ENCODE results near the gene CTRL. TPM values are rescaled to one million over a fixed set of nuclear protein-coding genes. Genes with fewer than 3 reads are reported as not detected.
"Not testable (repeated sequence)": the region's sequence is repeated elsewhere in the genome, so short reads cannot be mapped to it uniquely, and the experiment has no call there.

CTRL gene
- total RNA-seq, 1 donor from 2014 or later: 0.48 TPM

DNA sequence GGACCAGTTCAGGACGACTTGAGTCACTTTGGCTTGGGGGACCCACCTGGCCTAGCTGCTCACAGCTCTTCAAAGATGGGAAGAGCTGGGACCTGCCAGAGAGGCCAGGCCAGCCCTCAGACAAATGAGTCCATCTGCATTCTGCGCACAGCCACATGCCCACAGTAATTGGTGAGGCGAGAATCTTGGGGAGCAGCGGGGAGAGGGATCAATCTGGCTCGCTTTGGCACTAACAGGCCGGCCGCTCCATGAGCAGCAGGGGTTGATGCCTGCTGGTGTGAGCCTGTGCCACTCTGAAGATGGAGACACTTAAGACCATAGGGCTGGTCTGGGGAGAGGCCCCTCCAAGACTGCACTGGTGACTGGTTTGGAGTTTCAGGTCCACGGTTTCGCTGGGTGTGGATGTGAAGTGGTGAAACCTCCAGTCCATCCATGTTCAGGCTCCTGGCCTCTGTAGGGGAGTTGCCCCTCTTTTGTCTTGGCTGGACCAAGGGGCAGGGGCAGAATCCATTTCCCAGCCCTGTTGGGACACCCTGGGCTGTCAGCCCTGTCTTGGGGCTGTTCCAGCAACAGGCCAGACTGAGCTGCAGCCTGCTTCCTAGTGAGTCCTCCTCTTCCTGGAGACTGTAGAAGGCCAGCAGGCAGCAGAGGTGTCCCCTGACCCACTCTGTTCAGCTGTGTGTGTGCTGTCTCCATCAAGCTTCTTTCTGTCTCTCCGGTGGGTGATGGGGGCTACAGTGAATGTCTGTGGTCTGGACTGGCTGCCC lies 7.3 kb downstream of the CTRL start:
- DNase-seq (ENCODE audit: low spot score): no peak

DNA sequence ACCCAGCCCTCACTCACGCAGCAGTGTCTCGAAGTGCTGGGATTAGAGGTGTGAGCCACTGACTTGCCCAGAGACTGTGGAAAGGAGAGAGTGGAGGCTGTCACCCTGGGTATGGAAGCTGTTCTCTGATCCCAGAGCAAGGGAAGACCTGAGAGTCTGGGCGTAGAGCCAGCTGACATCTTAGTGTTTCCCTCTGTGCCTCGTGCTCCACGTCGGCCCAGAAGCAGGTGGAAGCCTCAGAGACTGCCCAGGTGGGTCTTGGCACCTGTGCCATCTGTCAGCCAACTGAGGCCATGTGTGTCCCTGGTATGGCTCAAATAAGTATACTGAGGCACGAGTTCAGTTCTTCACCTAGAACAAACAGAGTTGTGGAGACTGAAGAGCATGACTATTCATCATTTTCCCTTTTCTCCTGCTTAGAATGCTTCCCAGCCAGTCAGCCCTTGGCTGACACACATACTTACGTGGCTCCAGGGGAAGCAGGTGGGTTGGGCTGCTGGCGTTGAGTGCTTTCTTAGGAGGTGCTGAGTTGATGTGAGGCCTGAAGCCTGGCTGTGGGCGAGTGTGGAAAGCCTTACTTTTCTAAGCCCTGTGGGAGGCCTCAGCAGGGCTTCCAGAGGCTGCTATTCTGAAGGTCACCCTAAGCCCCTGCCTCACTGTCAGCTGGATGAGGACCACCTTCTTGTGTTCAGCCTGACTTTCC lies 8.1 kb downstream of the CTRL start:
- no peak for DNase-seq (ENCODE audit: low spot score)

DNA sequence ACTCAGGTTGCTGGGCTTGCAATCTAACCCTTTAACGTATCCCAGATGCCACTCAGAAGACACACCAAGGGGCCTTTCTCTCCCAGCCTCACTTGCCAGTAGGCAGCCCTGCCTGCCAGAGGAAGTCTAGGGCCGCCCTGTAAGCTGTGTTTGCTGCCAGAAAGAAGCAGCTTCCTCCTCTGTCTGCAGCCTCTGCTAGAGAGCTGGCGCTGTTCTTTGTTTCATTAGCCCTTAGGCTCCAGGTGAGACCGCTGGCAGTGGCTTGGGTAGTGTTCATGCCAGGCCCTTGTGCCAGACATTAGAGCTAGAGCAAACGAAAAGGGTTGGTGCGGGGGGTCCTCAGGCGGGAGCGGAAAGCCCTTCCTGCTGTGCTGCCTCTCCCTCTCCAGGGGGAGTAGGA lies 8.9 kb downstream of the CTRL start:
- no peak for DNase-seq (ENCODE audit: low spot score)

DNA sequence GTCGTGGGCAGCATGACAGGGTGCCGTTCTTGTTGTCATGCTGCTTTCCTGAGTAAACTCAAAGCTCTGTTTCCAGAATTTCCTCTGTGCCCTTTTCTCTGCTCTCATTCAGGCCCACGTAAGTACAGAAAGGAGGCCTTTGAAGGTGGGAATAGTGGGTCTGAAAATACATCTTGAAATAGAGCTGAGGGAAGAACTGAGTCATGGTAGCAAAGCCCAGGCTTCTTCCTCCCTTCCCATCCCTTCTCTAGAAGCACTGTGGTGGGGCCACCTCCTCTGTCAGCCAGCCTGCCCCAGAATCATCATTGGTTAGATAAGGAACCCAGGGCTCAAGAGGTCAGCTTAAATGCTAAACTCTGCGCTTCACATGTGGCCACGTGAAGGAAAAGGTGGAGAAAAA lies 9.4 kb downstream of the CTRL start:
- peak; percentile 53 for DNase-seq (ENCODE audit: low spot score)

DNA sequence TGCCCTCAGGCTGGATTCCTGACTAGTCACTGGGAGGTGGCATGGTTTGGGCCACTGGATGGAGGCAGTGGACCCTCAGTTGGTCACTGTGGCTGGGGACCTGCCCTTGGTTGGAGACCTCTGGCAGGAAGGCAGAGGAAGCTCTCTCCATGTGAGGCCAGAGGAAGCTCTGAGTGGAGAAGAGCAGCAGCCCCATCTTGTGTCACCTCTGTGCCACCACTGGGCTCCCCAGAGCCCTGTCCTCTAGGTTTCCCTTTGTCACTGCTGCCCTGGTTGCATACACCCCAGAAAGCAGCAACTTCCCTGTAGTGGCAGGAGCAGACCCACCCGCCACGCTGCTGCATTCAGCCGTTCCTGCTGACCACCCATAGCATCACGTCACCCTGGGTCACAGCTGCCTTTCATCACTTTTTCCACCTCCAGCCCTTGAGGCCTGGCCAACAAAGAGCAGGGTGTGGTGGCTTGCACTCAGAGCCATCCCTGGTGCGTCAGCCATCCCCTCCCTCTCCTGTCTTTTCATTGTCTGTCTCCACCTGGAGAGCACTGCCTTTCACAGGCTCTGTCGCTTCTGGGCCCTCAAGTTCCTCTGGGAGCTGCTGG lies 11.9 kb downstream of the CTRL start:
- no peak for DNase-seq (ENCODE audit: low spot score)

DNA sequence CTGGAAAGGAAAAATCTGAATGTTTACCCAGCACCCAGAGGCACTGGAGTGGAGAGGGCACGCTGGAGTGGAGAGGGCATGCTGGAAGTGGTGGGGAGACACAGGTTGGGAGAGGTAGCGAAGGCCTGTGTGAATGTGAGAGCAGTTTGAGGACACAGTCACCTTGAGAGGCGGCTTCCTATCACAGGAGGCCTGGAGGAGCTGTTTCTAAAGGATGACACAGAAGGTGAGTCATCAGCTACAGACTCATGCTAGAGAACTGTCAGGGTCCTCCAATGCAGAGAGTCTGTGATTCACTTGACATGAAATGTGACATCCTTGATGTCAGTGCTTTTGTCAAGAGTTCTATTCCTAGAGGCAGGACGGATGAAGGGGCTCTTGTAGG lies 13.8 kb downstream of the CTRL start:
- DNase-seq (ENCODE audit: low spot score): no peak

DNA sequence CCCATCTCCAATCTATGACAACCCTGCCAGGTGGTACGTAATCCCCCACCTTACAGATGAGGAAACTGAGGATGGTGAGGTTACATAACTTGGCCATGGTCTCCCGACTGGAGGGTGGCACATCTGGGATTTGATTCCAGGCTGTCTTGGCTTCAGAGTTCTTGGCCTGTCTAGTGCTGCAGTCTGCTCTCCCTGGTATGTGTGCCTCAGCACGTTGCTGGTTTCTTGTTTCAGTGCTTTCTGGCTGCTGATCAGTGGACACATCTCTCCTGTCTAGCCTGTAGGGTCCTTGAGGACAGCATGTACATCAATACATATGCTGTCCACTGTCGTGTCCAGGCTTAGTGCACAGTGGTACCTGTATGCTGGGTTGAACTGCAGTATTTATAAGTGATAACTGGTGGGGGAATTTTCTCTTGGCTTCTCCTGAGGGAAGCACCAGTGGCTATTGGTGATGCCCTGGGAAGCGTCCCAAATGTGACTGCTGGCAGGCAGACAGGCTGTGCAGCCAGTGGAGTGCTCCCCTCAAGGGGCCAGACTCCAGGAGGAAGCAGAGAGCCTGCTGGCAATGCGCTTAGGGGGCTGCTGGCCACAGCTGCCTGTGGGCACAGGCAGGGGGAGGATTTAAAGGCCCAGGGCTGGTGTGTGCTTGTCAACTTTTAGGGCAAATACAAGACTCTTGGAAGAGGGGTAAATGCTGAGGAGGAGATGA lies 14.4 kb downstream of the CTRL start:
- no peak for DNase-seq (ENCODE audit: low spot score)

DNA sequence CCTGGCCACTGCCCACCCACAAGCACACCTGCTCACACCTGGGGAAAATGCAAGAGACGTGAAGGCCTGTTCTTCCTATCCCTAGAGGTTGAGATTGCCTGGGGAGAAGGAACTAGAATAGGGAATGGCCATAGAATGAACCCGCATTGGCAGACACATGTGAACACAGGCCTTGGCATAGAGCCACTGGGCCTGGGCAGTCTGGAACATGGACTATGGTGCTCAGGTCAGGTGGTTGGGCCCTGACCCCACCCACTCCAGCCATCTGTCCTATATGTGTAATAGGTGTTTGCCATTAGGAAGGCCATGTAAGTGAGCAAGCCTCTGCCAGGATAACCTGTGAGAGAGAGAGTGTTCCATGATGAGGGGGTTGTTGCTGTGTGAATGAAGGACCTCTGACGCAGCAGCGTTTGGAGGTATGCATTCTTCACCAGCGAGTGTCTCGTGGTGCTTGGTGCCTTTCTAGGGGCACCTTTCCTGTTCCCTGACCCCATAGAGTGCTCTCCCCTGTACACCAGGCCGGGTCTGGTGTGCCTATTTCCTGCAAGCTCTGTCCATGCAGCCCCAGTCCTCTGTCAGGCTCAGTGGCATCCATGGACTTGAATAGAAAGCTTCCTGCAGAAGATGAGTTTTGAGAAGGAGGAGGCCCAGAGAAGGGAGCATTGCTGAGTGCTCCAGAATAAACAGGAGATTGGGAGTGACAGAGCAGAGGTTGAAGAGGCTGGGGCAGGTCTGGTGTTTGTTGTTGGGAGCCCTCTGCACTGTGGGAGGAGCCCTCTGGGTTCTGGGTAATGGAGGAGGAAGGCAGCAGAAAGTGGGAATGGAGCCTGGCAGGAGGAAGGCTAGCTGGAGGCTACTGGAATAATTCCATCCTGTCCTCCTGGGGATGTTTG lies 15.6 kb downstream of the CTRL start:
- DNase-seq (ENCODE audit: low spot score): no peak

DNA sequence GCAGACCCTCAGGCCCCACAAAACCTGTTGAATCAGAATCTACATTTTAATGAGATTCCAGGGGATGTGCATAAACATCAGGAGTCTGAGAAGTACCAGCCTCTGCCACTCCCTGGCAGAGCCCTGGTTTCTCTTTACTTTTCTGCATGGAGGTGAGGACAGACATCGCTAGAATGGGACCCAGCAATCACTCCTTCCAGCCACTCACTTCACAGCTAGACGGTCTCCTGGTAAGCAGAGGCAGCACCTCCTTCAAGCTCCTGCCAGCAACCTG lies 16.2 kb downstream of the CTRL start:
- DNase-seq (ENCODE audit: low spot score): not testable (repeated sequence)

DNA sequence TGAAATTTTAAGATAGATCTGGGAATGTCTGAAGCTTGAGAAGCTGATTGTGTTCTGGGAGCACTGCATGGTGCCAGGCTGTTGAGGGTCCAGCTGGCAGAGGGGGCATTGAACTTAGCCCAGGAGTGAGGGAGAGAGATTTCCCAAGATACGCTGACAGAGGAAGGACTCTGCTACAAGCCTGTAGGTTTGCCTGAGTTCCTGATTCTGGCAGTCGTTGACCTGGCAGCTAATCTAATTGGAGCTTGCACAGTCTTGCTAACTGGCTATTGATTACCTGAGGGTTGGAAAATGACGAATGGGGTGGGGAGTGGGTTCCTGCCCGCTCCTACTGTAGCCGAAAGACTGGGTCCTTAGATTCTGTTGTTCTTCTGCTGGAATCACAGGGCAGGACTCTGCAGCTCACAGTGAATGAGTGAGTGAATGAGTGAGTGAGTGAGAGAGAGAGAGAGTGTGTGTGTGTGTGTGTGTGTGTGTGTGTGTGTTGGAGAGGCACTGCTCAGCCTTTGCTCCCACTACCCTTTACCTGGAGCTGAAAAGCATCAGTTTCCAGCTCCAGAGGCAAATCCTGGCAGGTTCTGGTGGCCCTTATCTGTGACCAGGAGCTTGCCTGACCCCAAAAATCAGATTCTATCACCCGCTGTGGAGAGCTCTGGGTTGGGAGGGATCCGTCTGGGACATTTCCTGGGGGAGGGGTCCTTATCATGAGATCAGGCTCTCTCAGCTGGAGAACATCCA lies 16.7 kb downstream of the CTRL start:
- DNase-seq (ENCODE audit: low spot score): no peak

DNA sequence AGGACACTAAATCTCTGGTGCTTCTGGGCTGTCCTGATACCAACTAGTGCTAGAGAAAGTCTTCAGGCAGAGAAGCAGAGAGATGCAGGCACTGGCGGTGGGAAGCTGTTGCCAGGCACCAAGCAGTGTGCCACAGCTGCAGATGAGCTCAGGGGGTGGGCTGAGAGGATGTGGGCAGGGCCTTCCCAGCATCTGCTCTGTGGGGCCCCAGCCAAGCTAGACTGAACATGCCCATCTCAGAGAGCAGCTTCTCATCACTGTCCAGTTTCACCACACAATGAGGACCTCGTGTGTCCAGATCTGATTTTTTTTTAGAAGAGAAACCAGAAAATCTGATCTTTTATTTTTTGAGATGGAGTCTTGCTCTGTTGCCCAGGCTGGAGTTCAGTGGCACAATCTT lies 21.5 kb downstream of the CTRL start:
- peak; percentile 87 for DNase-seq (ENCODE audit: low spot score)

DNA sequence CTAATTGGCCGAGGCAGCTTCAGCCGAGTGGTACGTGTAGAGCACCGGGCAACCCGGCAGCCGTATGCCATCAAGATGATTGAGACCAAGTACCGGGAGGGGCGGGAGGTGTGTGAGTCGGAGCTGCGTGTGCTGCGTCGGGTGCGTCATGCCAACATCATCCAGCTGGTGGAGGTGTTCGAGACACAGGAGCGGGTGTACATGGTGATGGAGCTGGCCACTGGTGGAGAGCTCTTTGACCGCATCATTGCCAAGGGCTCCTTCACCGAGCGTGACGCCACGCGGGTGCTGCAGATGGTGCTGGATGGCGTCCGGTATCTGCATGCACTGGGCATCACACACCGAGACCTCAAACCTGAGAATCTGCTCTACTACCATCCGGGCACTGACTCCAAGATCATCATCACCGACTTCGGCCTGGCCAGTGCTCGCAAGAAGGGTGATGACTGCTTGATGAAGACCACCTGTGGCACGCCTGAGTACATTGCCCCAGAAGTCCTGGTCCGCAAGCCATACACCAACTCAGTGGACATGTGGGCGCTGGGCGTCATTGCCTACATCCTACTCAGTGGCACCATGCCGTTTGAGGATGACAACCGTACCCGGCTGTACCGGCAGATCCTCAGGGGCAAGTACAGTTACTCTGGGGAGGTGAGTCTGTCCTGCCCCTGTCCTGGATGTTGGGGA lies 22.5 kb downstream of the CTRL start:
- no peak for DNase-seq (ENCODE audit: low spot score)

DNA sequence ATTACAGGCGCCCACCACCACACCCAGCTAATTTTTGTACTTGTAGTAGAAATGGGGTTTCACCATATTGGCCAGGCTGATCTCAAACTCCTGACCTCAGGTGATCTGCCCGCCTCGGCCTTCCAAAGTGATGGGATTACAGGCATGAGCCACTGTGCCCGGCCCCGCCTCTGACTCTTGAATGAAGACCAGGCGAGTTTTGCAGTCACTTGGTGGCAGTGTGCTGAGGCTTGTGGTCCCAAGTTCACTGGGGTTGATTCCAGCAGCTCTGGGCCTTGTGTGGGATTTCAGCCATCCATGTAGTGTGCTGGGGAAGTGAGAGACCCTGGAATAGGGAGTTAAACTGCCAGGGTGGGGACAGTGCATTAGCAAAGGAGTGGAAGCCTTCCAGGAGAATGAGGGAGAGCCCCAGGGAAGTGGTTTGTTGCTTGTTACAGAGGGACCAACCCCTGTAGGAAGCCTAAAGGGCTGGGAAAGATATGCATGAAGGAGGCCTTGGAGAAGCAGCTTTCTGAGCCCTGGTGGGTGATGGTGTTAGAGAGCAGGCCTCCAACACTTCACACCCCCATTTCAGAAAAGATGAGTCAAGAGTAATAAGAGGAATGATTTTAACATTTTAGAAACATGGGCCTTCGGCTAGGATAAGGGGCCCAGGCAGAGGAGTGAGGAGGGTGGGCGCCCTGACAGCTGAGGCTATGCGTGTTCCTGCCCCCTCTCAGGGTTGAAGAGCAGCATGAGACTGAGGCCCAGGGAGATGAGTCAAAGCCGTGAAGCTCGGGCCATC lies 24.1 kb downstream of the CTRL start:
- DNase-seq (ENCODE audit: low spot score): no peak

DNA sequence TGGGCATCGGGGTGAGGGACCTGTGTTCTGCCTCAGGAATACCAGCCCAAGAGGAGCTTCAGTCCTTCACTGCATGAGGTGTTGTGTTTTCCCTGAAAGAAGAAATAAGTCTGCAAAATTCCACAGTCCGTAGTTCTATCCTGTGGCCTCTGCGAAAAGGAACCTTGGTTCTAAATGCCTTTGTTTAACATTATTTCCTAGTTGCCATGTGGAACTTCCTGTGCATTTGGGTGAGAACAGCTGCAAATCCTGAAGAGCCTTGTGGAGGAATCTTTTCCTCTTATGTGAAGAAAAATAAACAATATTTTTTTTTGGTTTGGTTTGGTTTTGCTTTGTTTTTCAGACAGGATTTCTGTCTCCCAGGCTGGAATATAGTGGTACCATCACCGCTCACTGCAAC lies 28.8 kb downstream of the CTRL start:
- no peak for DNase-seq (ENCODE audit: low spot score)

DNA sequence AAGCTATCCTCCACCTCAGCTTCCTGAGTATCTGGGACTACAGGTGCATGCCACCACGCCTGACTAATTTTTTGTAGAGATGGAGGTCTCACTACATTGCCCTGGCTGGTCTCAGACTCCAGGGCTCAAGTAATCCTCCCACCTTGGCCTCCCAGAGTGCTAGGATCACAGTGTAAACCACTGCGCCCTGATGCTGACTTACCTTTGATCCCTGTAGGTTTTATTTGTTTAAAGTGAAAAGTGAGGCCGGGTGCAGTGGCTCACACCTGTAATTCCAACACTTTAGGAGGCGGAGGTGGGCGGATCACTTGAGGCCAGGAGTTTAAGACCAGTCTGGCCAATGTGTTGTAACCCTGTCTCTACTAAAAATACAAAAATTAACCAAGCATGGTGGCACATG lies 29.9 kb downstream of the CTRL start:
- no peak for DNase-seq (ENCODE audit: low spot score)

DNA sequence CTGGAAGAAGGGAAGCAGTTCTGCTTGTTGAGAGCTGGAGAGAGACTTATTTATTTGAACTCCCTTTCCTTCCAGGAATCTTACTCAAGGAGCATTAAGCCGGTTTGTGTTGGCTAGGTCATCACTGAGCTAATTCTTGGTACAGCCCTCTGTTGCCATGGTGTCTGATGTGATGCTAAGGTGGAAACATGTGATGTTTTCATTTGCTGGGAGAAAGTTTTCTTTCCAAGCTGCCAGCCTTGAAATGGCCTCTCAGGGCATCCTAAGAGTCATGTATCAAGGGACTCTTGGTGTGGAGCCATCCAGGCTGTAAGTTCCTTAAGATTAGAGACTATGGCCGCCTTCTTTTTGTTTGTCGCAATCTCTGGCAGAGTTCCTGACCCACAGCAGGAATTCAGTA lies 34.4 kb downstream of the CTRL start:
- peak; percentile 50 for DNase-seq (ENCODE audit: low spot score)

DNA sequence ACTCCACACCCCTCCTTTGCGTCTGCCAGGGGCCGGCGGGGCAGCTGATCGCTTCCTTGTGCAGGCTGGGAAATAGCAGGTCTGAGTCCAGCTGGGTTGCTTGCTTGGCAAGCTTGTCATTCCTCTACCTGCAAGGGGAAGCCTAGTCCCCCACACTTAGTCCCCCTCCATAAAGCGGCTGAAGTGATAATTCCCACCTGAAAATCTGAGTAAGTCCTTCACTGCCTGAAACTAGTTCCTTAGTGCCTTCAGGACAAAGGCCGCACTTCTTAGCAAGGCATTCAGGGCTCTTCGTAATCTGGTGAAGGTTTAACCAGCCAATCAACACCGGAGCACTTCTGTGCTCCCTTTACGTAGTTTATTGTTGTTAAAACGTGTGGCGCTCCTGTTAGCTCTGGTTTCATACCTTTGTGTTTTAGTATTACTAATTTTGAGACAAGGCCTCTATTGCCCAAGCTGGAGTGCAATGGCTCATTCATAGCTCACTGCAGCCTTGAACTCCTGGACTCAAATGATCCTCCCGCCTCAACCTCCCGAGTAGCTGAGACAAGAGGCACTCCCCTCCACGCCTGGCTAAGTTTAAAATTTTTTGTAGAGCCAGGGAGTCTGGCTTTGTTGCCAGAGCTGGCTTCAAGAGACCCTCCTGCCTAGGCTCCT lies 37.8 kb downstream of the CTRL start:
- no peak for DNase-seq (ENCODE audit: low spot score)

DNA sequence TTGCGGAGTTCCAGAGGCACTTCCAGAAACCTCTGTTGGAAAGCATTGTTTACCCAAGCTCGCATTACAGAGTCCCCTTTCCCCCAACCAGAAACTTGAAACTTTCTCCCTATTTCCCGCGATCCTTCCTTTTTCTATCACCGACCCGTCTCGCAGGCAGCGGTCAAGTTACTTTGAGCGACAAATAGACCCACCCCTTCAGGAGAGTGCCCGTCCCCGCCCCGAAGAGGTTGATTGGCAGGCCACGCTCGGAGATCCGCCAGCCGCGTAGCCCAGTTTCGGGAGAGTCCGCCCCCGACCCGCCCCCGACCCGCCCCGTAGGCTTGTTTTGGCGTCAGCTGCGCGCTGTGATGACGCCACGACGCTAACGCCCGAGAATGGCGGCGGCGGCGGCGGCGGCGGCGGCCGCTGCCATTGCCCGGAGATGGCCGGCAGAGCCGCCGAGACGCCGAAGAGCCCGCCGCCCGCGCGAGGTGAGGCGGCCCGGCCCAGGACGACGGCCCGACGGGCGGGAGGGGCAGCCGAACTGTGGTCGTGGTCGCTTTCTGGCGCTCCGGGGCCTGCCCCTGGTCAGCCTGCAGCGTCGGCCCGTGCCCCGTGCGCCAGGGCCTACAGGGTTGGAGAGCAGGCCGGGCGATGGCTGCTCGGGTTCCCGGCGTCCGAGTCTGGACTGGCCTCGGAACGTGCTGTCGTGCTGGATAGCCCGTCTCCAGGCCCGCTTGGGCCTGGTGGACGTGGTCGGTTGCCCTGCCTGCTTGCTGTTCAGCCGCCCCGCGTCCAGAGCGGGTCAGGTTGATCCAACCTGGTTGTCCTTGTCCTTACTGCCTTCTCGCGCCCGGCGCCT lies 38.5 kb downstream of the CTRL start, which contains the start of gene PSKH1:
PSKH1 (plus strand) TSS at position 356 of the 844 bp plus-strand sequence. CDS start 15,496 bp downstream, outside the sequence.
- DNase-seq (ENCODE audit: low spot score): peak; percentile 98
